GM12878 (cell line): ENCODE results near the gene IRF9. TPM values are rescaled to one million over a fixed set of nuclear protein-coding genes. Genes with fewer than 3 reads are reported as not detected.

Experiments used
- ATF3 ChIP-seq: IDR thresholded peaks from 2 replicates; pipeline ENCODE4 v1.6.1; 2011; ENCODE audit warnings: low read depth, mild to moderate bottlenecking, low read length, moderate library complexity, borderline replicate concordance; ENCODE audit errors: extremely low read depth
- CTCF ChIP-seq, 3 experiments: IDR thresholded peaks in 2 of 3; conservative IDR thresholded peaks in 1 of 3; 2 replicates each; pipeline ENCODE4 v1.5.1; 2011; ENCODE audit warnings: low read depth in 3 of 3, low read length in 3 of 3, mild to moderate bottlenecking in 3 of 3, control low read depth in 2 of 3, moderate library complexity in 2 of 3, inconsistent platforms in 1 of 3, mixed read lengths in 1 of 3; ENCODE audit not compliant: control insufficient read depth in 2 of 3, insufficient read depth in 1 of 3; ENCODE audit errors: extremely low read depth in 1 of 3
- EGR1 ChIP-seq, 2 experiments: IDR thresholded peaks; 1 replicate in 1 of 2; 2 replicates in 1 of 2; pipeline ENCODE4 v1.6.1; 2011 to 2012; ENCODE audit warnings: low read depth in 2 of 2, low read length in 2 of 2, borderline replicate concordance in 1 of 2, mild to moderate bottlenecking in 1 of 2, moderate library complexity in 1 of 2
- ETV6 ChIP-seq, 2 experiments: fragments of 450-650 bp in 1 of 2; IDR thresholded peaks in 1 of 2; conservative IDR thresholded peaks in 1 of 2; 2 replicates each; pipeline ENCODE4 v1.6.1; 2014; ENCODE audit warnings: antibody characterized with exemption in 1 of 2, borderline replicate concordance in 1 of 2, low read depth in 1 of 2, mild to moderate bottlenecking in 1 of 2, moderate library complexity in 1 of 2
- PBX3 ChIP-seq: IDR thresholded peaks from 2 replicates; pipeline ENCODE4 v1.6.1; 2011; ENCODE audit warnings: mild to moderate bottlenecking, low read depth, low read length, moderate library complexity; ENCODE audit not compliant: insufficient replicate concordance
- POLR2A ChIP-seq: IDR thresholded peaks from 2 replicates; pipeline ENCODE4 v1.6.1; 2011; ENCODE audit warnings: low read depth, mild to moderate bottlenecking, low read length
- SIN3A ChIP-seq: IDR thresholded peaks from 2 replicates; pipeline ENCODE4 v1.6.1; 2012; ENCODE audit warnings: low read depth, low read length, improper control_type of control experiment
- SMAD5 ChIP-seq: IDR thresholded peaks from 2 replicates; pipeline ENCODE4 v1.6.1; 2016; ENCODE audit warnings: antibody characterized with exemption, low read depth
- SMARCA5 ChIP-seq: fragments of 450-650 bp; IDR thresholded peaks from 2 replicates; pipeline ENCODE4 v1.6.1; 2017; ENCODE audit warnings: mild to moderate bottlenecking
- STAT3 ChIP-seq: IDR thresholded peaks from 2 replicates; pipeline ENCODE4 v1.6.1; 2011; ENCODE audit warnings: low read depth, low read length, improper control_type of control experiment
- USF2 ChIP-seq: IDR thresholded peaks from 2 replicates; pipeline ENCODE4 v1.6.1; 2011; ENCODE audit warnings: low read depth, low read length, improper control_type of control experiment, borderline replicate concordance
- ZBTB33 ChIP-seq: fragments of 450-650 bp; IDR thresholded peaks from 2 replicates; pipeline ENCODE4 v1.6.1; 2017; ENCODE audit warnings: mild to moderate bottlenecking
- ZNF687 ChIP-seq: fragments of 450-650 bp; IDR thresholded peaks from 2 replicates; pipeline ENCODE4 v1.6.1; 2017; ENCODE audit warnings: mild to moderate bottlenecking, moderate library complexity
- polyA plus RNA-seq, 11 experiments: library from polyadenylated mRNA; depleted of rRNA in 4 of 11; unstranded in 6 of 11; stranded (reverse) in 5 of 11; fragments of >200 nt; fragmentation: Nextera tagmentation in 4 of 11; fragmentation: Illumina TruSeq in 1 of 11; extraction: Ambion mirVana in 4 of 11; extraction: Trizol in 1 of 11; gene quantifications; 1 replicate in 1 of 11; 2 replicates in 10 of 11; pipeline versions ENCODE4 v1.2.1 to v1.2.3, GENCODE V29; 2011 to 2016; ENCODE audit warnings: inconsistent platforms in 2 of 11, missing spikeins in 2 of 11, low read depth in 1 of 11
- total RNA-seq, 4 experiments: library from RNA; depleted of rRNA in 3 of 4; stranded (reverse); fragments of >200 nt in 3 of 4; fragmentation: Illumina TruSeq in 1 of 4; extraction: Trizol in 1 of 4; gene quantifications; 2 replicates each; pipeline versions ENCODE4 v1.2.1 to v1.2.3, GENCODE V29; 2013 to 2021

The IRF9 gene
- total and polyA plus RNA-seq, 10 of the 15 experiments (the other 5 are each of a cell fraction or from before 2014, with no cell fraction given), result 47.6 to 234 (median 148) TPM

GRCh38 chr14:24171422-24172260 lies 10.6 kb downstream of the IRF9 start, which contains the start of gene REC8 (continued):
- TF ChIP-seq PBX3 (peak; percentile 3), STAT3 (no peak), EGR1 (IDR thresholded peaks at IDR 0.05; ENCODE audit: borderline replicate concordance in 1 of 2, low read depth in 2 of 2, low read length in 2 of 2) (peak in 1 of 2 experiments; percentile 24; a peak in 1 of 3 replicates), CTCF (IDR thresholded peaks at IDR 0.05 in 2 of 3, conservative IDR thresholded peaks at IDR 0.05 in 1 of 3; ENCODE audit: control insufficient read depth in 2 of 3, extremely low read depth in 1 of 3, insufficient read depth in 1 of 3, low read depth in 3 of 3, low read length in 3 of 3) (no peak), ETV6 (conservative IDR thresholded peaks at IDR 0.05 in 1 of 2, IDR thresholded peaks at IDR 0.05 in 1 of 2; ENCODE audit: borderline replicate concordance in 1 of 2, low read depth in 1 of 2) (no peak), ZBTB33 (no peak), SIN3A (0 out of 2 replicates have a peak, but pooled peaks have one; percentile 50), ATF3 (no peak), SMAD5 (peak; percentile 24), POLR2A (peak; percentile 76), USF2 (no peak), SMARCA5 (no peak), ZNF687 (peak; percentile 19; the same call in 1 of the 2 replicates)
